Neutrophil (primary cell): ENCODE measurements around the gene C14orf180.

Source experiments
- H3K27ac ChIP-seq: fragments of 200-600 bp; sonication (generic); 2 replicates; pipeline ENCODE4 v1.5.1; 2016; ENCODE audit warnings: mild to moderate bottlenecking, moderate library complexity
- H3K27me3 ChIP-seq: fragments of 200-600 bp; sonication (generic); 2 replicates; pipeline ENCODE4 v1.6.0; 2016; ENCODE audit warnings: mild to moderate bottlenecking
- H3K36me3 ChIP-seq: fragments of 200-600 bp; sonication (generic); 2 replicates; pipeline ENCODE4 v1.5.1; 2017
- H3K4me1 ChIP-seq, 2 experiments: fragments of 200-600 bp in 1 of 2; sonication (generic) in 1 of 2; 1 replicate in 1 of 2; 2 replicates in 1 of 2; pipeline versions ENCODE4 v1.5.1 to v1.6.1; 2013 to 2016; ENCODE audit warnings: low read depth in 1 of 2, low read length in 1 of 2, mild to moderate bottlenecking in 1 of 2, moderate library complexity in 1 of 2; ENCODE audit not compliant: control insufficient read depth in 1 of 2, insufficient read depth in 1 of 2
- H3K4me3 ChIP-seq, 2 experiments: fragments of 200-600 bp in 1 of 2; sonication (generic) in 1 of 2; 1 replicate in 1 of 2; 2 replicates in 1 of 2; pipeline ENCODE4 v1.5.1; 2013 to 2016; ENCODE audit warnings: low read depth in 1 of 2, low read length in 1 of 2, mild to moderate bottlenecking in 1 of 2, moderate library complexity in 1 of 2
- H3K9me3 ChIP-seq: fragments of 200-600 bp; sonication (generic); 2 replicates; pipeline ENCODE4 v1.5.1; 2016
- TF ChIP-seq, protein P1 (sequence below): fragments of 200-600 bp; sonication (generic); IDR thresholded peaks from 2 replicates; pipeline ENCODE4 v1.5.1; 2016; ENCODE audit warnings: antibody characterized with exemption

Gene C14orf180

DNA sequence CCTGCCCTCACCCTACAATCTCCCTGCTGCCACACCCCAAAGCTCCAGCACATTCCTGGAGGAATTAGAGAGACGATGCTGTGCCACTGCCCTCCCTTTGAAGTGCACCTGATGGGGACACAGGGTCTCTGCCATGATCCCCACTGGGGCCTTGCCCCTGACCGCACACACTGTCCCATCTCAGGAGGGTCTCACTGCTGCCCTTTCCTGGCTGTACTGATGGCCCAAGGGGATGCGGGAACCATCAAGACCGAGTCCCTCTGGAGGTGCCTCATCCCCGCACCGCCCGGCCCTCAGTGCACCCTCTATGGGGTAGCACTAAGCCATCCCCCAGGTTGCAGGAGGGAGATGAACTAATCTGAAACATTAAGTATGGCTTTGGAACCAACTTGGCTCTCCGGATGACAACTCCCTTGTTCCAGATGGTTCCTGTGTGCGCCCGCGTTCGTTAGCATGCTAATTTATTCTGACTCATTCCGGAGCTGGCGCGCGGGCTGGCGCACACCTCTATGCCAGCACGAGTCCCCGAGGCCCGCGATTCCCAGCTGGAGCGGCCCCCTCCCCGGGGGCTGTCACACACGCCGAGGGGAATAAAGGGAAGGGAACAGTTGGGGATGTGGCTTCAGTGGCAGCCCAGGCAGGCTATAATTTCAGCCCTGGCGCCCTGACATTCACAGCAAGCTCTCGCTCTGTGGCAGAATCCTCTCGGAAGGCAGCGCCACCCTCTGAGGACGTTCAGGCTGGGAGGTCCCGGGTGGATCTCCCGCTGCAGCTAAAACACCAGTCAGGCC lies 34.2 kb upstream of the C14orf180 start:
- Histone ChIP-seq H3K36me3 (no peaks in the 10 kb centered on the region), H3K27me3 (peaks cover 34% of the 10 kb centered on the region), H3K9me3 (no peaks in the 10 kb centered on the region), H3K4me3 (no peak overlapping the region), H3K27ac (no peak overlapping the region), H3K4me1 (no peaks in the 10 kb centered on the region)
- TF ChIP-seq, protein P1, sequence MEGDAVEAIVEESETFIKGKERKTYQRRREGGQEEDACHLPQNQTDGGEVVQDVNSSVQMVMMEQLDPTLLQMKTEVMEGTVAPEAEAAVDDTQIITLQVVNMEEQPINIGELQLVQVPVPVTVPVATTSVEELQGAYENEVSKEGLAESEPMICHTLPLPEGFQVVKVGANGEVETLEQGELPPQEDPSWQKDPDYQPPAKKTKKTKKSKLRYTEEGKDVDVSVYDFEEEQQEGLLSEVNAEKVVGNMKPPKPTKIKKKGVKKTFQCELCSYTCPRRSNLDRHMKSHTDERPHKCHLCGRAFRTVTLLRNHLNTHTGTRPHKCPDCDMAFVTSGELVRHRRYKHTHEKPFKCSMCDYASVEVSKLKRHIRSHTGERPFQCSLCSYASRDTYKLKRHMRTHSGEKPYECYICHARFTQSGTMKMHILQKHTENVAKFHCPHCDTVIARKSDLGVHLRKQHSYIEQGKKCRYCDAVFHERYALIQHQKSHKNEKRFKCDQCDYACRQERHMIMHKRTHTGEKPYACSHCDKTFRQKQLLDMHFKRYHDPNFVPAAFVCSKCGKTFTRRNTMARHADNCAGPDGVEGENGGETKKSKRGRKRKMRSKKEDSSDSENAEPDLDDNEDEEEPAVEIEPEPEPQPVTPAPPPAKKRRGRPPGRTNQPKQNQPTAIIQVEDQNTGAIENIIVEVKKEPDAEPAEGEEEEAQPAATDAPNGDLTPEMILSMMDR: no peak

DNA sequence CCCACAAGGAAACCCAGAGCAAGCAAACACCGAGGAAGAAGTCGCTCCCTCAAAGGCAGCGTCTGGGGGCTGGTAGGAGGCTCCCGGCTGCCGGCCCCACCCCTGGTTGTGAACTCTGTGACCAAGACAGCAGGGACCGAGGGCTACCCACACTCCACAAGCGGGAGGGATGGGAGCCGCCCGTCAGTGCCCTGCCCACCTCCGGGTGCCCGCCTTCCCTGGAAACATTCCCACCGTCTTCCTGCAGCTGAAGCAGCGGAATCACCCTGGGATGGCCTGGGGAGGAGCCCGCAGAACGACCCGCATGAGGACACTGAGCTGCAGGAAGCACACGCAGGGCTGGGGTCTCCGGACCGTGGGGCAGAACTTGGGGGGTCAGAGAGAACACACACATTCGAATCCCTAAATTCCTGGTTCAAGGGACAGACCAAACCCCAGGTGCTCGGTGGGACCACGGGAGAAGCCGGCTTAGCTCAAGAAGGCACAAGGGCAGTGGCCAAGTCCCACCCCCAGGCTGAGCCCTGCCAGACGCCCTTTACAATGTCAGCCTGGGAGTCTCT lies 33.5 kb upstream of the C14orf180 start:
- Histone ChIP-seq H3K27ac (no peak overlapping the region), H3K4me3 (no peak overlapping the region), H3K4me1 (no peaks in the 10 kb centered on the region)

DNA sequence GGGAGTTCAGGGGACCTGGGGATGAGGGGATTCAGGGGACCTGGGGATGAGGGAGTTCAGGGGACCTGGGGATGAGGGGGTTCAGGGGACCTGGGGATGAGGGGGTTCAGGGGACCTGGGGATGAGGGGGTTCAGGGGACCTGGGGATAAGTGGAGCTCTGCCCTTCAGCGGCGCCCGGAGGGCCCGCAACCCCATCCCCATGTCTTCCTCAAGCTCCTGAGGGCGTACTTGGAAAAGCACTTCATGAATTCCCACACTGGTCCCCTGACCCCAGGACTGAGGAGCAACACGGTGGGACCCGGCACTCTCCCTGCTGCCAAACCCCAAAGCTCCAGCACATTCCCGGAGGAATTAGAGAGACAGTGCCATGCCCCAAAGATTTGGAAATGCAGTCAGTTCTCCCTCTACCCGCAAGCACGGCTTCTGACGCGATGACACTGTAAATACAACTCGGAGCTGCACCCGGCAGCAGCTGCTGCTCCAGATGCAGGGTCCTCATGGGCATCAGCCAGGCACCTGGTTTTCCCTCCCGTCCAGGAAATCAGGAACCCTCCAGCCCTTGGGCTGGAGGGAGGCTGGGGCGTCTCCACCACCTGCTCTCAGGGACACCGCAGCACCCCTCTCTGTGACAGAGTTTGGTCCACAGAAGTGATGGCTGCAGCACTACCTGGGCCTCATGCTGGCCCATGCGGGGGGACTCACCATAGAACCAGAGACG lies 32.8 kb upstream of the C14orf180 start:
- Histone ChIP-seq H3K9me3 (no peaks in the 10 kb centered on the region), H3K36me3 (no peaks in the 10 kb centered on the region), H3K4me3 (no peak overlapping the region), H3K4me1 (no peaks in the 10 kb centered on the region), H3K27me3 (peaks cover 27% of the 10 kb centered on the region), H3K27ac (no peak overlapping the region)
- TF ChIP-seq, protein P1: no peak

More for the DNA sequence above, 33.5 kb upstream of the C14orf180 start:
- no peaks in the 10 kb centered on the region for H3K36me3 ChIP-seq
- peaks cover 34% of the 10 kb centered on the region for H3K27me3 ChIP-seq
- H3K9me3 ChIP-seq: no peaks in the 10 kb centered on the region
- TF ChIP-seq, protein P1: no peak

DNA sequence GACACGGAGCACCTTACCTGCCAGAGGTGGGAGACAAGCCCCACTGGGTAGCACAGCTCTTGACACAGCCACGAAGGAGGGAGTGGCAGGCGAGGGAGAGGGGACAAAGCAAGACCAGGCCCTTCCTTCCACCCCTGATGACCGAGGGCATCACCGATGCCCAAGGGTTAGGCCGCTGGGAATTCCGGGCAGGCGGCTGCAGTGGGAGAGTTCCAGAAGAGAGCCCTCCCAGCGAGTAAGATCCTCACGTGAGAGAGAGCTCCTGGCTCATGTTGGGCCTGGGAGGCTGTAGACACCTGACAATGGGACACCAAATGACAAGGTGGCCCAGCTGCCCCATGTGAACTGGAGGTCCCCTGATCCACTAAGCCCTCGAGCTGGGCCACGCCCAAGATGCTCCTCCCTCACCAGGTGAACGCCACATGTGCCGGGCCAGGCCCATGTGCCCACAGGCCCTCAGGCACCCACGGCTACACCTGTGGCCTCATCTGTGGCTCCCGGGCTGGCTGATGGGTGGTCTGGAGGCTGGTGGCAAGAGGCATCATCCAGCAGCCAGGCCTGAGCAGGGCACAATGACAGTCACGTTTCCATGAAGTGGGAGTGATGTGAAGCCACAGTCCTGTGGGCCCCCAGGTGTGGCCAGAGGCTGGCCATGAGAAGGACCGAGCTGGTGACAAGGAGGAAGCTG lies 32.1 kb upstream of the C14orf180 start:
- Histone ChIP-seq H3K4me1 (no peaks in the 10 kb centered on the region), H3K4me3 (no peak overlapping the region), H3K27ac (no peak overlapping the region), H3K9me3 (no peaks in the 10 kb centered on the region), H3K27me3 (peaks cover 25% of the 10 kb centered on the region), H3K36me3 (no peaks in the 10 kb centered on the region)
- TF ChIP-seq, protein P1: no peak

DNA sequence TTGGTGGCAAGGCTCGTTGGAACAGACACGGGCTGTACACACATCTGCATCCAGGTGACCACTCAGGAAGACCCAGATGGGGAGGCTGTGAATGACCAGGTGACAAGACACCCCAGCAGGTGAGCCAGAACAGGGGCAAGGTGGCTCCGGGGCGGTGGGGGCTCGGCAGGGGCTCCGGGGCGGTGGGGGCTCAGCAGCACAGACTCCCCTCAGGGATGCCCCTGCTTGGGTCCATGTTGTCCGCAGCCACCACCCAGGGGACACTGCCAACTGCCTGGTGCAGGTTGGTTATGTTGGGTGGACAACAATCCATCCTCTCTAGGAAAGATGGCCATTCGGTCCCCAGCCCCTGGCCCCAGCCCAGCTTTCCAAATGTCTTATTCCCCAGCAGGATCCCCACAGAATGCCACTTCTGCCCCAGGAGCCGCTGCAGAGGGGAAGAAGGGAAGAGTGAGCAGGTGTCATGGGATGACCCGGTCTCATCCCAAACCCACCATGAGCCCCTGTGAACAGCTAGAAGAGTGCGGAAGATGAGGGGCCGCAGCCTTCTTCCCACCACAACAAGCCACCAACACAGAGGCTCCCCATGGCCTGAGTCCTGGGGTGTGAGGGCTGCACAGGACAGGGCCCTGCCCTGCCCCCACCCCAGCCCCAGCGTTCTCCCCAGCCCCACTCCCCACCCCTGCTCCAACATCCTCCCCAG lies 31.4 kb upstream of the C14orf180 start:
- H3K9me3 ChIP-seq: no peaks in the 10 kb centered on the region
- peaks cover 25% of the 10 kb centered on the region for H3K27me3 ChIP-seq
- H3K4me3 ChIP-seq: no peak overlapping the region
- TF ChIP-seq, protein P1: no peak
- no peaks in the 10 kb centered on the region for H3K36me3 ChIP-seq
- no peaks in the 10 kb centered on the region for H3K4me1 ChIP-seq
- no peak overlapping the region for H3K27ac ChIP-seq
